ENCODE data around the gene FBXO46.
"Not testable (repeated sequence)": the region's sequence is repeated elsewhere in the genome, so short reads cannot be mapped to it uniquely, and the experiment has no call there.

Gene FBXO46

DNA sequence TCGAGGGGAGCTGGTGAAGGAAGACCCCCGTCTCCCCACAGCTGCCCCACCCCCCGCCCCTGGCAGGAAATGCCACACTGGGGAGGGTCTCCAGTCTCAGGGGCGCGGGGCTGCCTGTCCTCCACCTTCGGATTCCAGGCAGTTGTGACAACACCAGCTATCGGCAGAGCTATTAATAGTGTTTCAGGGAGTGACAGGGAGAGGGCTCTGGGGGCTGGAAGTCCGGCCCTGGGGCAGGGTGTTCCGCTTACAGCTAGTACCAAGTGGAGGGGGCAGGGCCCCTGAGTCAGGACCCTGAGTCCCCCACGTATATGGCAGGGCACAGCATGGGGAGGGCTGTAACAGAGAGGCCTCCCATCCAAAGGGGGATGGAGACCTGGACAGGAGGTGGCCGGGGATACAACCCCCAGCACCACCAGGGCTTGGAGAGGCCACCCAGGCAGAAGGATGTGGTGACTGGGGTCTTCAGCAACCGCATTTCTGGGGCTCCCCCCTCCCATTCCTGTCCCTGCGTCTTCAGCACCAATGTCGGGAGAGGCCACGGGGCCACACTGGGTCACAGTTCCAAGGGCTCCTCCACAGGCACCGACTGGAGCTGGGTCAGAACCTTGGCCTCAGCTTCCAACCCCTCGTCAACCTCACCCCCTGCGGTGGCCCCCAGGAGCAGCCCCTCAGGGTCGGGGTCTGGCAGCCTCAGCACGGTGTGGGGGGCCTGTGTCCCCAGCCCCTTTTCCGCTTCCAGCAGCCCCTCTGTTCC is 34.4 kb upstream of the FBXO46 start:
- Histone ChIP-seq H3K4me3 (ENCODE audit: low read length) (no peak overlapping the region), H3K4me1 (ENCODE audit: control insufficient read depth, insufficient read depth, low read length) (peaks cover 19% of the 10 kb centered on the region), H3K27me3 (ENCODE audit: control insufficient read depth, insufficient read depth, low read length) (peaks cover 3% of the 10 kb centered on the region), H3K4me2 (ENCODE audit: low read length) (no peak overlapping the region), H3K9ac (ENCODE audit: low read depth, low read length) (no peak overlapping the region), H3K9me3 (replicated peaks; ENCODE audit: low read length) (no peaks in the 10 kb centered on the region), H3K36me3 (ENCODE audit: insufficient read depth, low read length) (no peaks in the 10 kb centered on the region)

- H3K9ac ChIP-seq (ENCODE audit: low read depth, low read length) = no peak overlapping the region
- no peaks in the 10 kb centered on the region for H3K36me3 ChIP-seq (ENCODE audit: insufficient read depth, low read length)
- H3K4me3 ChIP-seq (ENCODE audit: low read length) = no peak overlapping the region
- no peak overlapping the region for H3K4me2 ChIP-seq (ENCODE audit: low read length)
- H3K9me3 ChIP-seq (replicated peaks; ENCODE audit: low read length) = no peaks in the 10 kb centered on the region
- H3K27me3 ChIP-seq (ENCODE audit: control insufficient read depth, insufficient read depth, low read length) = peaks cover 3% of the 10 kb centered on the region
- H3K4me1 ChIP-seq (ENCODE audit: control insufficient read depth, insufficient read depth, low read length) = peaks cover 13% of the 10 kb centered on the region
Observed at GRCh38 chr19:45764475-45764874, 33.8 kb upstream of the FBXO46 start.

DNA sequence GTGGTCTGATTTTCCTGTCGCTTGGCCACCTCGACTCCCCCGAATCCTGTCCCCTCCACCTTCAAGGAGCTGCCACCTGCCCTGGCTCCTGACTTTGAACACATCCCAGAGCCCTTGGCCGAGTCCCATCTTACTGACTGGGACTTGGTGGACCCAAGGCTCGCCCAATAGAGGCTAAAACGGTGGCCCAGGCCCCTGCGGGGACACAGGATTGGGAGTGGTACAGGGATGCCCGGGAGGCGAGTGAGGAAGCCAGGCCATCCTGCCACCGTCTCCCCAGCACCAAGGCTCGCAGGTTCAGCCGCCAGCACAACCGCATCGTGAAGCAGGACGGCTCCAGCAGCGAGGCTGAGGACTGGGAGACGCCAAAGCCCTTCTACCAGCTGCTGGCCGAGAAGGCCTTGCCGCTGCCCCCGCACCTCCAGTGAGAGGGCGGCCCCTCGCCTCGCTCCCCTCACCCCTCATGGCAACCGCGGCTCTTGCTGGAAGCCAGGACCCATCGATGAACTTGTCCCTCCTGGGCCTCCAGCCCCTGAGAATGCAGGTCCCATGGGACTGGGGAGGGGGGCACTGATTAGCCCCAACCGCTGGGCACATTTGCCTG is 33.1 kb upstream of the FBXO46 start:
- Histone ChIP-seq H3K4me1 (ENCODE audit: control insufficient read depth, insufficient read depth, low read length) (peaks cover 13% of the 10 kb centered on the region), H3K4me2 (ENCODE audit: low read length) (no peak overlapping the region), H3K36me3 (ENCODE audit: insufficient read depth, low read length) (no peaks in the 10 kb centered on the region), H3K9me3 (replicated peaks; ENCODE audit: low read length) (no peaks in the 10 kb centered on the region), H3K9ac (ENCODE audit: low read depth, low read length) (no peak overlapping the region), H3K27me3 (ENCODE audit: control insufficient read depth, insufficient read depth, low read length) (peaks cover 3% of the 10 kb centered on the region), H3K4me3 (ENCODE audit: low read length) (no peak overlapping the region)

- Histone ChIP-seq H3K4me1 (ENCODE audit: control insufficient read depth, insufficient read depth, low read length) (peaks cover 13% of the 10 kb centered on the region), H3K27me3 (ENCODE audit: control insufficient read depth, insufficient read depth, low read length) (peaks cover 3% of the 10 kb centered on the region), H3K4me3 (ENCODE audit: low read length) (no peak overlapping the region), H3K36me3 (ENCODE audit: insufficient read depth, low read length) (no peaks in the 10 kb centered on the region), H3K9me3 (replicated peaks; ENCODE audit: low read length) (no peaks in the 10 kb centered on the region), H3K9ac (ENCODE audit: low read depth, low read length) (no peak overlapping the region), H3K4me2 (ENCODE audit: low read length) (no peak overlapping the region)
Observed at GRCh38 chr19:45762870-45763631, 32.4 kb upstream of the FBXO46 start.

- peaks cover 7% of the 10 kb centered on the region for H3K4me1 ChIP-seq (ENCODE audit: control insufficient read depth, insufficient read depth, low read length)
- no peaks in the 10 kb centered on the region for H3K36me3 ChIP-seq (ENCODE audit: insufficient read depth, low read length)
- no peak overlapping the region for H3K9ac ChIP-seq (ENCODE audit: low read depth, low read length)
- H3K4me3 ChIP-seq (ENCODE audit: low read length) = no peak overlapping the region
- H3K4me2 ChIP-seq (ENCODE audit: low read length) = no peak overlapping the region
- H3K9me3 ChIP-seq (replicated peaks; ENCODE audit: low read length) = no peaks in the 10 kb centered on the region
- peaks cover 3% of the 10 kb centered on the region for H3K27me3 ChIP-seq (ENCODE audit: control insufficient read depth, insufficient read depth, low read length)
Observed at GRCh38 chr19:45761714-45762113, 31.0 kb upstream of the FBXO46 start.

GRCh38 chr19:45758921-45759320 is 28.2 kb upstream of the FBXO46 start:
- H3K4me1 ChIP-seq (ENCODE audit: control insufficient read depth, insufficient read depth, low read length) = no peaks in the 10 kb centered on the region
- H3K9me3 ChIP-seq (replicated peaks; ENCODE audit: low read length) = no peaks in the 10 kb centered on the region
- no peak overlapping the region for H3K4me2 ChIP-seq (ENCODE audit: low read length)
- peaks cover 1% of the 10 kb centered on the region for H3K27me3 ChIP-seq (ENCODE audit: control insufficient read depth, insufficient read depth, low read length)
- H3K36me3 ChIP-seq (ENCODE audit: insufficient read depth, low read length) = no peaks in the 10 kb centered on the region
- no peak overlapping the region for H3K4me3 ChIP-seq (ENCODE audit: low read length)
- no peak overlapping the region for H3K9ac ChIP-seq (ENCODE audit: low read depth, low read length)

DNA sequence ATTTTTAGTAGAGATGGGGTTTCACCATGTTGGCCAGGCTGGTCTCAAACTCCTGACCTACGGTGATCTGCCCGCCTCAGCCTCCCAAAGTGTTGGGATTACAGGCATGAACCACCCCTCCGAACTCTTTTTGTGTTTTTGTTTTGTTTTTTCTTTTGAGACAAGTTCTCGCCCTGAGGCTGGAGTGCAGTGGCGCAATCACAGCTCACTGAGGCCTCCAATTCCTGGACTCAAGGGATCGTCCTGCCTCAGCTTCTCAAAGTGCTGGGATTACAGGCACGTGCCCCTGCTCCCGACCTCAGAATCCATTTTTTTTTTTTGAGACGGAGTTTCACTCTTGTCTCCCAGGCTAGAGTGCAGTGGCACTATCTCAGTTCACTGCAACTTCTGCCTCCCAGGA is 27.0 kb upstream of the FBXO46 start:
- Histone ChIP-seq H3K4me1 (ENCODE audit: control insufficient read depth, insufficient read depth, low read length) (no peaks in the 10 kb centered on the region), H3K36me3 (ENCODE audit: insufficient read depth, low read length) (no peaks in the 10 kb centered on the region), H3K9me3 (replicated peaks; ENCODE audit: low read length) (no peaks in the 10 kb centered on the region), H3K9ac (ENCODE audit: low read depth, low read length) (no peak overlapping the region), H3K4me2 (ENCODE audit: low read length) (no peak overlapping the region), H3K4me3 (ENCODE audit: low read length) (no peak overlapping the region), H3K27me3 (ENCODE audit: control insufficient read depth, insufficient read depth, low read length) (no peaks in the 10 kb centered on the region)

DNA sequence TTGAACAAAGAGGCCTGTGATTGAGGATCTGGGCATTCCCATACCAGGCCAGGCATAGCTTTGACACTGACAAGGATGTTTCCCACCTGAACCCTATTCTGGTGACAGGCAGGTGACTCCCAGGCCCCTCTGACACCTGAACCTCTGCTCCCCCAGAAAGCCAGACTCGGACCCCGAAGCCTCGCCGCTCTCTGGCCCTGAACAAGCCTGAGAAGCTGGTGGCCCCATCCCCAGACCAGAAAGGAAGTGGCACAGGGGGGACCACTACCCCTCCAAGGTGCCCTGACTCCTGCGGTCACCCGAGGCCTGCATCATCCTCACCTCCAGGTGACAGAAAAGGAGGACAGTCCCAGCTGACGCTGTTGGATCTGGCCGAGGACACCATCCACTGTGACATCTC is 23.6 kb upstream of the FBXO46 start:
- Histone ChIP-seq H3K36me3 (ENCODE audit: insufficient read depth, low read length) (no peaks in the 10 kb centered on the region), H3K9me3 (replicated peaks; ENCODE audit: low read length) (no peaks in the 10 kb centered on the region), H3K9ac (ENCODE audit: low read depth, low read length) (no peak overlapping the region), H3K4me2 (ENCODE audit: low read length) (no peak overlapping the region), H3K4me3 (ENCODE audit: low read length) (no peak overlapping the region), H3K4me1 (ENCODE audit: control insufficient read depth, insufficient read depth, low read length) (no peaks in the 10 kb centered on the region), H3K27me3 (ENCODE audit: control insufficient read depth, insufficient read depth, low read length) (no peaks in the 10 kb centered on the region)

DNA sequence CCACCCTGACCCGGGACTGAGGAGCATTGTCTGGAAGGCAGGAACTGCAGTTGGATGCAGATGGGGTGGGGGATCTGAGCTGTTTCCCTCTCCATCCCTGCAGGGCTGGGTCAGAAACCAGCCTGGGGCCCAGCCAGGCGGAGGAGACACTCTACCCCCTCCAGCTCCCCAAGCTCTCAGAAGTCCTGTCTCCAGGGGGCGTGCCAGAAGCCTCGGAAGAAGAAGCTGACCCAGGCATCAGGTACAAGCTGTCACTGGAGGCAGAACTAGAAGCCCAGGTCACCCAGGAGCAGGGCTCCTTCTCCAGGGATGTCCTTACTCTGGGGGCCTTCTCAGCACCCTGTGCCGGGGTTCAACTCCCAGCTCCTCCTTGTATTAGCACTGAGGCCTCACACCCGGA is 22.9 kb upstream of the FBXO46 start:
- Histone ChIP-seq H3K36me3 (ENCODE audit: insufficient read depth, low read length) (no peaks in the 10 kb centered on the region), H3K4me2 (ENCODE audit: low read length) (no peak overlapping the region), H3K27me3 (ENCODE audit: control insufficient read depth, insufficient read depth, low read length) (no peaks in the 10 kb centered on the region), H3K4me1 (ENCODE audit: control insufficient read depth, insufficient read depth, low read length) (no peaks in the 10 kb centered on the region), H3K9ac (ENCODE audit: low read depth, low read length) (no peak overlapping the region), H3K9me3 (replicated peaks; ENCODE audit: low read length) (no peaks in the 10 kb centered on the region), H3K4me3 (ENCODE audit: low read length) (no peak overlapping the region)

DNA sequence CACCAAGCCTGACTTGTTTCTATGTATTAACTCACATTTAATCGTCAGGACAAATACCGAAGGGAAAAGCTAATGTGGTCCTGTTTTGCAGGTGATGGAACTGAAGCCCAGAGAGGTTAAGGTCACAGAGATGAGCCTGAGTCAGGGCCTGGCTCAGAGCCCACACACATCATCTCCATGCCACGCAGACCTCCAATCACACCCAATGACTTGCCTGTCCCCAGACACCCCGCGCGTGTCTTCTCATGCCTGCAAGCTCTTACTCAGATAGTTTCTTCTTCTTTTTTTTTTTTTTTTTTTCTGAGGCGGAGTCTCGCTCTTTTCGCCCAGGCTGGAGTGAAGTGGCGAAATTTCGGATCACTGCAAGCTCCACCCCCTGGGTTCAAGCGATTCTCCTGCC is 21.9 kb upstream of the FBXO46 start:
- Histone ChIP-seq H3K9me3 (replicated peaks; ENCODE audit: low read length) (no peaks in the 10 kb centered on the region), H3K36me3 (ENCODE audit: insufficient read depth, low read length) (no peaks in the 10 kb centered on the region), H3K9ac (ENCODE audit: low read depth, low read length) (no peak overlapping the region), H3K4me3 (ENCODE audit: low read length) (no peak overlapping the region), H3K4me2 (ENCODE audit: low read length) (no peak overlapping the region), H3K4me1 (ENCODE audit: control insufficient read depth, insufficient read depth, low read length) (no peaks in the 10 kb centered on the region), H3K27me3 (ENCODE audit: control insufficient read depth, insufficient read depth, low read length) (no peaks in the 10 kb centered on the region)

DNA sequence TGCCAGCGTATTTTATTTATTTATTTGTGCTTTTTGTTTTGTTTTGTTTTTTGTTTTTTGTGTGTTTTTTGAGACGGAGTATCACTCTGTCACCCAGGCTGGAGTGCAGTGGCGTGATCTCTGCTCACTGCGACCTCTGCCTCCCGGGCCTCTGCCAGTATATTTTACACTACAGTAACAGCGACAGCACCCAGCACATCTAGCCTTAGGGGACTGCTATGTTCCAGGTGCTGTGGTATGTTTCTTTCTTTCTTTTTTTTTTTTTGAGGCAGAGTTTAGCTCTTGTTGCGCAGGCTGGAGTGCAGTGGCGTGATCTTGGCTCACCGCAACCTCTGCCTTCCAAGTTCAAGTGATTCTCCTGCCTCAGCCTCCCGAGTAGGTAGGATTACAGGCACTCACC is 20.8 kb upstream of the FBXO46 start:
- not testable (repeated sequence) for H3K4me2 ChIP-seq (ENCODE audit: low read length); H3K36me3 ChIP-seq (ENCODE audit: insufficient read depth, low read length); H3K4me1 ChIP-seq (ENCODE audit: control insufficient read depth, insufficient read depth, low read length); H3K9ac ChIP-seq (ENCODE audit: low read depth, low read length); H3K27me3 ChIP-seq (ENCODE audit: control insufficient read depth, insufficient read depth, low read length); H3K4me3 ChIP-seq (ENCODE audit: low read length); H3K9me3 ChIP-seq (replicated peaks; ENCODE audit: low read length)

All from skeletal muscle satellite cell (primary cell).